AG08396 (cell line): Measurements from ENCODE around the gene UHRF1.
A peak's percentile ranks its signal among the peaks of the same experiment; 100 is the strongest.

Source experiments
- DNase-seq: peaks from one replicate; pipeline ENCODE4 v3.0.0; 2012; ENCODE audit warnings: low spot score, mixed read lengths

The UHRF1 gene

GRCh38 chr19:4990306-4990705 is 81.0 kb downstream of the UHRF1 start:
- no peak for DNase-seq

- DNase-seq: no peak
Observed at GRCh38 chr19:4991538-4991937, 82.2 kb downstream of the UHRF1 start.

- no peak for DNase-seq
Observed at GRCh38 chr19:4991996-4992698, 82.8 kb downstream of the UHRF1 start.

- DNase-seq: no peak
Observed at GRCh38 chr19:4993683-4994082, 84.4 kb downstream of the UHRF1 start.

GRCh38 chr19:4996701-4997100 is 87.4 kb downstream of the UHRF1 start:
- DNase-seq: no peak

GRCh38 chr19:4997297-4997696 is 88.0 kb downstream of the UHRF1 start:
- no peak for DNase-seq

- no peak for DNase-seq
Observed at GRCh38 chr19:5000120-5000611, 90.9 kb downstream of the UHRF1 start.

- DNase-seq: peak; percentile 71
Observed at GRCh38 chr19:5001615-5002014, 92.3 kb downstream of the UHRF1 start.

- peak; percentile 60 for DNase-seq
Observed at GRCh38 chr19:5002143-5002542, 92.8 kb downstream of the UHRF1 start.

- DNase-seq: no peak
Observed at GRCh38 chr19:5003781-5004180, 94.5 kb downstream of the UHRF1 start.

- DNase-seq: no peak
Observed at GRCh38 chr19:5005096-5005495, 95.8 kb downstream of the UHRF1 start.

- no peak for DNase-seq
Observed at GRCh38 chr19:5006201-5006600, 96.9 kb downstream of the UHRF1 start.

- DNase-seq: no peak
Observed at GRCh38 chr19:5006821-5007220, 97.5 kb downstream of the UHRF1 start.
